ENCODE data around the gene TMPRSS4. TPM values are rescaled to one million over a fixed set of nuclear protein-coding genes. Genes with fewer than 3 reads are reported as not detected.

The TMPRSS4 gene
- total RNA-seq, 1 experiment from 2014 or later = 99.9 TPM

- no peak for DNase-seq
- H3K4me3 Mint-ChIP-seq (ENCODE audit: low read depth, unreplicated experiment) = no peak overlapping the region
- intact Hi-C loops (cut with micrococcal nuclease; ENCODE audit: unreplicated experiment) = no loop called here
These were observed 65.9 kb downstream of the TMPRSS4 start for GRCh38 chr11:118142809-118143208.

DNA sequence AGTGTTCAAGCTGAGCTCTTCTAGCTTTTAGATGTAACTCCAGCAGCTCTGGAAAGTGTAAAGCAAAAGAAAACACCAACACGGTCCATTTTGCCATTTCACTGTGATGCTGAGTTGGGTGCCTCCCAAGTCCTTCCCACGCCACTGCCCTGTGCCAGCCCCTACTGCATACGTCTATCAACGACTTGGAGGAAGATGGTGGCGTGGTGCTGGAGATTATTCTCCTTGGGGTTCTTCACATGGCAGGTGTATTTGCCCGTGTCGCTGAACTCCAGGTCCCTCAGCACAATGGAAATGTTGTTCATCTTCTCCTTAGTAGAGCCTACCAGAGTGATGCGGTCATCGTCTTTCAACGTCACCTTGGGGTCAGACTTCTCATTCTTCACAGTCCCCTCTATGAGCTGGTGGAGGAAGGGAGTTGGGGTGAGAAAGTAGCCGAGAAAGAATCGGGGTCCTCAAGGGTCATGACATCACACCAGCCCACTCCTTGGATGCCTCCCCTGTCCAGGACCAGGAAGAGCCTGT lies 66.8 kb downstream of the TMPRSS4 start:
- TF ChIP-seq CTCF (IDR thresholded peaks at IDR 0.05; ENCODE audit: unreplicated experiment) = no peak
- intact Hi-C loops (cut with micrococcal nuclease; ENCODE audit: unreplicated experiment) = no loop called here
- DNase-seq = no peak
- Mint-ChIP-seq H3K9me3 (ENCODE audit: low read depth, unreplicated experiment) (no peaks in the 10 kb centered on the region), H3K27me3 (ENCODE audit: unreplicated experiment) (peaks cover 65% of the 10 kb centered on the region), H3K4me3 (ENCODE audit: low read depth, unreplicated experiment) (no peak overlapping the region), H3K4me1 (ENCODE audit: low read depth, unreplicated experiment) (peaks cover 9% of the 10 kb centered on the region), H3K27ac (ENCODE audit: unreplicated experiment) (no peak overlapping the region), H3K36me3 (ENCODE audit: insufficient read depth, unreplicated experiment) (peaks cover 12% of the 10 kb centered on the region)
- BruUV-seq (replicated peaks) = no TSS peak
- CTCF ChIA-PET = no interaction called here

More at GRCh38 chr11:118142809-118143208, 65.9 kb downstream of the TMPRSS4 start:
- BruUV-seq (replicated peaks) = no TSS peak
- TF ChIP-seq CTCF (IDR thresholded peaks at IDR 0.05; ENCODE audit: unreplicated experiment) = no peak
- peaks cover 9% of the 10 kb centered on the region for H3K4me1 Mint-ChIP-seq (ENCODE audit: low read depth, unreplicated experiment)
- peaks cover 74% of the 10 kb centered on the region for H3K27me3 Mint-ChIP-seq (ENCODE audit: unreplicated experiment)
- peaks cover 12% of the 10 kb centered on the region for H3K36me3 Mint-ChIP-seq (ENCODE audit: insufficient read depth, unreplicated experiment)
- H3K9me3 Mint-ChIP-seq (ENCODE audit: low read depth, unreplicated experiment) = no peaks in the 10 kb centered on the region
- H3K27ac Mint-ChIP-seq (ENCODE audit: unreplicated experiment) = no peak overlapping the region
- CTCF ChIA-PET = no interaction called here

DNA sequence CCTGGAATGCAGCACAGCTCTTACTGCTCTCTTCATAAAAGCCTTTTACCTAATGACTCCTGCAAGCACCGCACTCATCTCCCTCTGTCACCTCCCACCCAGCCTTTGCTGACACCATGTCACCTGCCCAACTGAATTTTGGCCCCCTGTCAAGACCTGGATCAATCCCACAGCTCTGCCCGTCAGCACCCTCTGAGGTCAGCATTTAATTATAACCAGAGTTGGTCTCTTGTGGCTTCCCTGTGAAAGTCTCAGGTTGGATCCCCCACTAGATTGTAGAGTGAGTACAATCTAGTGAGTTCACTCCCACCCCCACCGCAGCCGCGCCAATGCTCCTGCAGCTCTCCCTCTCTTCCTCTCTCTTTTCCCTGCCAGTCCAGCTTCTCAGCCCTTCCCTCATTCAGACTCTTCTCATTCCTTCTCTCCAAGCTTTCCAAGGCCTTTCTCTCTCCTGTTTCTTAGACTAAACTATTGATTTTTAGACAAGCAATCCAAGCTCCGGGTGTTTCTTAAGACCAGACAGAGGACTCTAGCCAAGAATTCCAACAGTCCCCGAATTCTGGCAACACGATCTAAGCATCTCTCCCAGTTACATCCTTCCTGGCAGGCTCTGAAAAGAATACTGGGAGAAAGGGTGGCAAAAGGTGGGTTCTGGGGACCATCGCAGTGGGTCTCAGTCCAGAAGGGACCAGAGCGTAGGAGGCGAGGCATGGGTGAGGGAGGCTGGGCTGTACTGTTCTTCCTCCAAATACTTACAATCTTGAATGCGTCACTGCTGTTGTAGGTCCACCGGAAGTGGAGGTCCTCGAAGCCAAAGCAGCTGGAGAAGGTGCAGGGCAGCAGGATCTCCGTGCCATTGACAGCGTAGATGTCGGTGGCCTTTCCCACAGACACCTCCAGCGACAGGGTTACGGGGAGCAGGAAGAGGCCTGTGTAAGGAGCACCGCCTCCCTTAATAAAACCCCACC lies 67.7 kb downstream of the TMPRSS4 start:
- no peak for TF ChIP-seq CTCF (IDR thresholded peaks at IDR 0.05; ENCODE audit: unreplicated experiment)
- intact Hi-C loops (cut with micrococcal nuclease; ENCODE audit: unreplicated experiment) = loop anchor here (1.0 kb wide), 2 partner anchors 27 to 147 kb away; no protein-coding TSS in a partner anchor
- Mint-ChIP-seq H3K4me3 (ENCODE audit: low read depth, unreplicated experiment) (no peak overlapping the region), H3K4me1 (ENCODE audit: low read depth, unreplicated experiment) (peaks cover 9% of the 10 kb centered on the region), H3K36me3 (ENCODE audit: insufficient read depth, unreplicated experiment) (peaks cover 12% of the 10 kb centered on the region), H3K9me3 (ENCODE audit: low read depth, unreplicated experiment) (no peaks in the 10 kb centered on the region), H3K27ac (ENCODE audit: unreplicated experiment) (no peak overlapping the region), H3K27me3 (ENCODE audit: unreplicated experiment) (peaks cover 61% of the 10 kb centered on the region)
- CTCF ChIA-PET = no interaction called here
- no TSS peak for BruUV-seq (replicated peaks)
- DNase-seq = no peak

GRCh38 chr11:118145285-118146227 lies 68.7 kb downstream of the TMPRSS4 start:
- peaks cover 12% of the 10 kb centered on the region for H3K36me3 Mint-ChIP-seq (ENCODE audit: insufficient read depth, unreplicated experiment)
- H3K9me3 Mint-ChIP-seq (ENCODE audit: low read depth, unreplicated experiment) = no peaks in the 10 kb centered on the region
- H3K4me3 Mint-ChIP-seq (ENCODE audit: low read depth, unreplicated experiment) = peak overlapping the region; percentile 81
- CTCF ChIA-PET = no interaction called here
- intact Hi-C loops (cut with micrococcal nuclease; ENCODE audit: unreplicated experiment) = loop anchor here (1.0 kb wide), 2 partner anchors 26 to 146 kb away; no protein-coding TSS in a partner anchor
- peaks cover 61% of the 10 kb centered on the region for H3K27me3 Mint-ChIP-seq (ENCODE audit: unreplicated experiment)
- no TSS peak for BruUV-seq (replicated peaks)
- peaks cover 9% of the 10 kb centered on the region for H3K4me1 Mint-ChIP-seq (ENCODE audit: low read depth, unreplicated experiment)
- peak; percentile 73 for TF ChIP-seq CTCF (IDR thresholded peaks at IDR 0.05; ENCODE audit: unreplicated experiment)
- no peak overlapping the region for H3K27ac Mint-ChIP-seq (ENCODE audit: unreplicated experiment)
- DNase-seq = peak; percentile 91
